OCI-LY3 (cell line): Measurements from ENCODE around the gene SCN3A.

ENCODE experiments used
- CTCF ChIP-seq: fragments of 200-600, 300-600 bp; sonication (generic); IDR thresholded peaks from 2 replicates; pipeline ENCODE4 v1.5.1; 2014; ENCODE audit warnings: antibody characterized with exemption, low read length, low read depth
- EZH2phosphoT487 ChIP-seq: fragments of 200-600 bp; shearing (Covaris generic); IDR thresholded peaks from 2 replicates; pipeline ENCODE4 v1.6.1; 2018; ENCODE audit warnings: antibody characterized with exemption, mixed run types, low read depth

GRCh38 chr2:165078913-165079312 lies 124.9 kb downstream of the SCN3A start:
- TF ChIP-seq CTCF: no peak
- TF ChIP-seq EZH2phosphoT487: no peak
